Neuronal stem cell (in vitro differentiated cells): ENCODE data around the gene GRIK2.

ENCODE experiments used
- DNase-seq: peaks from one replicate; pipeline ENCODE4 v3.0.0-alpha.2; 2013; ENCODE audit warnings: low spot score
- H2AFZ ChIP-seq: one replicate; pipeline ENCODE4 v1.6.1; 2013; ENCODE audit warnings: mild to moderate bottlenecking, low read length, inconsistent platforms
- H2AK5ac ChIP-seq: 2 replicates; pipeline ENCODE4 v1.6.1; 2013; ENCODE audit warnings: low read depth, mild to moderate bottlenecking, inconsistent platforms, low read length, moderate library complexity, mixed read lengths
- H2BK120ac ChIP-seq: 2 replicates; pipeline ENCODE4 v1.6.1; 2013; ENCODE audit warnings: low read depth, mild to moderate bottlenecking, inconsistent platforms, low read length, moderate library complexity, mixed read lengths
- H2BK12ac ChIP-seq: one replicate; pipeline ENCODE4 v1.6.1; 2013; ENCODE audit warnings: low read length, inconsistent platforms
- H2BK15ac ChIP-seq: 2 replicates; pipeline ENCODE4 v1.6.1; 2013; ENCODE audit warnings: mild to moderate bottlenecking, low read length, inconsistent platforms, mixed read lengths
- H2BK5ac ChIP-seq: one replicate; pipeline ENCODE4 v1.6.1; 2013; ENCODE audit warnings: inconsistent platforms, mild to moderate bottlenecking, low read length, moderate library complexity
- H3K14ac ChIP-seq: one replicate; pipeline ENCODE4 v1.6.1; 2013; ENCODE audit warnings: low read length, inconsistent platforms
- H3K18ac ChIP-seq: 2 replicates; pipeline ENCODE4 v1.6.1; 2013; ENCODE audit warnings: low read length, inconsistent platforms
- H3K23ac ChIP-seq: 2 replicates; pipeline ENCODE4 v1.6.1; 2013; ENCODE audit warnings: low read depth, mild to moderate bottlenecking, mixed read lengths, low read length, inconsistent platforms; ENCODE audit not compliant: poor library complexity
- H3K27ac ChIP-seq: replicated peaks from 3 replicates; pipeline ENCODE4 v1.5.1; 2013; ENCODE audit warnings: low read length, inconsistent platforms
- H3K27me3 ChIP-seq, 3 experiments: 2 replicates each; pipeline ENCODE4 v1.6.1; 2013; ENCODE audit warnings: low read length in 3 of 3, mild to moderate bottlenecking in 2 of 3, inconsistent platforms in 1 of 3, low read depth in 1 of 3, mixed read lengths in 1 of 3, moderate library complexity in 1 of 3; ENCODE audit not compliant: control insufficient read depth in 3 of 3, insufficient read depth in 3 of 3
- H3K36me3 ChIP-seq, 2 donors: replicated peaks in 1 of 2; 2 replicates each; pipeline ENCODE4 v1.6.1; 2013; ENCODE audit warnings: low read length in 2 of 2; ENCODE audit not compliant: control insufficient read depth in 2 of 2, insufficient read depth in 2 of 2
- H3K4ac ChIP-seq: 2 replicates; pipeline ENCODE4 v1.6.1; 2013; ENCODE audit warnings: inconsistent platforms, mild to moderate bottlenecking, low read length, moderate library complexity
- H3K4me1 ChIP-seq, 2 donors: 1 replicate in 1 of 2; 2 replicates in 1 of 2; pipeline ENCODE4 v1.6.1; 2013; ENCODE audit warnings: low read length in 2 of 2, low read depth in 1 of 2; ENCODE audit not compliant: control insufficient read depth in 2 of 2, insufficient read depth in 1 of 2
- H3K4me2 ChIP-seq: one replicate; pipeline ENCODE4 v1.6.1; 2013; ENCODE audit warnings: mild to moderate bottlenecking, low read length, inconsistent platforms; ENCODE audit not compliant: insufficient read depth, poor library complexity, severe bottlenecking
- H3K4me3 ChIP-seq, 2 donors: 2 replicates each; pipeline ENCODE4 v1.5.1; 2013; ENCODE audit warnings: low read length in 2 of 2, mild to moderate bottlenecking in 2 of 2, inconsistent platforms in 1 of 2, moderate library complexity in 1 of 2
- H3K79me1 ChIP-seq: one replicate; pipeline ENCODE4 v1.6.1; 2013; ENCODE audit warnings: low read depth, mild to moderate bottlenecking, inconsistent platforms, low read length, moderate library complexity
- H3K9ac ChIP-seq: one replicate; pipeline ENCODE4 v1.6.1; 2013; ENCODE audit warnings: mild to moderate bottlenecking, low read depth, low read length, inconsistent platforms; ENCODE audit not compliant: poor library complexity
- H3K9me3 ChIP-seq, 2 donors: replicated peaks in 1 of 2; 2 replicates each; pipeline versions ENCODE3 to v1.6.1; 2013; ENCODE audit warnings: low read length in 2 of 2, mild to moderate bottlenecking in 2 of 2, inconsistent platforms in 1 of 2, low read depth in 1 of 2, mixed read lengths in 1 of 2, moderate library complexity in 1 of 2; ENCODE audit not compliant: control insufficient read depth in 2 of 2, insufficient read depth in 1 of 2
- H4K8ac ChIP-seq: one replicate; pipeline ENCODE4 v1.6.1; 2013; ENCODE audit warnings: low read depth, mild to moderate bottlenecking, inconsistent platforms, low read length, moderate library complexity
- H4K91ac ChIP-seq: one replicate; pipeline ENCODE4 v1.6.1; 2013; ENCODE audit warnings: low read length, low read depth, mild to moderate bottlenecking, inconsistent platforms; ENCODE audit not compliant: poor library complexity
- WGBS, 2 donors: extraction: QIAGEN DNeasy Blood & Tissue Kit; methylation state at CpG; one replicate each; pipeline ENCODE4 v1.1.7; 2013; ENCODE audit warnings: missing lambda C conversion rate in 2 of 2, mixed read lengths in 1 of 2; ENCODE audit not compliant: insufficient read length in 2 of 2, insufficient replicate concordance in 1 of 2; ENCODE audit errors: extremely low coverage in 2 of 2; 5-methylcytosine and 5-hydroxymethylcytosine counted together

GRIK2 gene

DNA sequence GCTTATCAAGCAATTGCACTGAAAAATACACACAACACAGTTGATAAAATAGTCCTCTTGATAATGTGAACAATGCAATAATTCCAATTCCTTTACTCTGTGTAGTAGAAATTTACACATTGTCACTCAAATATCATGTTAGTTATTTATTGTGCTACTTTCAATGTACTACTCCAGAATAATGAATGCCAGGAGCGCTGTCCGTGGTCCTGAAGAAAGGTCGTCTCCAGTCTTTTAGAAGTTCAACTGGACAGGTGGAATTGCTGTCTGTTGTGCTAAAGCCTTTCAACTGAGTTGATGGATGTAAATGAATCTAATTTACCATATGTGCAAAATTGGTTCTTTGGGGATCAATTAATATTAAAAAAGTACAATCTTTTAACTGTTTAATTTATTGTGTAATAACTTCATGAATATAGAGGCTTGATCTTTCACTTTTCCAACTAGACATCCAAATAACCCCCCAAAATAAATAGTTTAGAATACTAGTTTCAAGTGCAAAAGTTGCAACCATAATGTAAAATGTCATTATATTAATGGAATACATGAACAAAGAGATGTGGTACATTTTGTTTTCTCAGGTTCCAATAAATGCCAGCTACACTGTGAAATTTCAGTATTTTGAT, 3.2 kb downstream of the GRIK2 start:
- Histone ChIP-seq H3K4me1 (peaks cover 8 to 9% of the 10 kb centered on the region in 2 donors), H3K79me1 (no peaks in the 10 kb centered on the region), H3K36me3 (no peaks in the 10 kb centered on the region), H2BK120ac (no peak overlapping the region), H4K91ac (no peak overlapping the region), H3K14ac (no peak overlapping the region), H3K4me2 (no peak overlapping the region), H3K4ac (no peak overlapping the region), H3K9ac (no peak overlapping the region), H3K27ac (no peak overlapping the region), H2AFZ (no peak overlapping the region), H4K8ac (no peak overlapping the region), H2BK12ac (no peak overlapping the region), H3K18ac (no peak overlapping the region), H2AK5ac (no peak overlapping the region), H2BK5ac (no peak overlapping the region), H3K23ac (no peak overlapping the region), H3K27me3 (peaks cover 6 to 48% (median 25%) of the 10 kb centered on the region in 3 experiments), H3K9me3 (no peaks in the 10 kb centered on the region), H2BK15ac (no peak overlapping the region), H3K4me3 (no peak overlapping the region)
- peak; percentile 82 for DNase-seq
- no CpG with 5 or more reads among the region's 3 CpGs for WGBS, 2 donors

DNA sequence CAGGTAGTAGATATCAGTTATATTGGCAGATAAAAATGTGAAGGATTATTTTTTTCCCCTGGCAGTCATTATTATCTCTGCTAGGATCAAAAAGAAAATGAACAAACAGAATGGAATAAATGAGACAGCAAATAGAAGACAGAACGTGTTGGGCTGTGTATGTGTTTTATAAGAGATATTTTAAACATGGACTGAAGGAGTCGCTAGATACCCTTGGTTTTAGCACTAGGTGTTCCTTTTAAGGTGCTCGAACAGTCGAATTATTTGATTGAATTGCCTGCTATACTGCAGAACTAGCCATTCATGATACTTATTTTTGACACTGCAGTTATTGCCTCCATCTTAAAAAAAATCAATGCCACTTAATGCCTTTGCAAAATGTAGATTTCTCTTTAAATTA, 3.7 kb downstream of the GRIK2 start:
- Histone ChIP-seq H2BK5ac (no peak overlapping the region), H4K8ac (no peak overlapping the region), H4K91ac (no peak overlapping the region), H3K4me1 (peaks cover 7 to 9% of the 10 kb centered on the region in 2 donors), H3K14ac (no peak overlapping the region), H2BK15ac (no peak overlapping the region), H2BK12ac (no peak overlapping the region), H3K9me3 (no peaks in the 10 kb centered on the region), H2AFZ (no peak overlapping the region), H3K4ac (no peak overlapping the region), H3K18ac (no peak overlapping the region), H3K27ac (no peak overlapping the region), H3K27me3 (peaks cover 6 to 45% (median 21%) of the 10 kb centered on the region in 3 experiments), H2AK5ac (no peak overlapping the region), H3K4me3 (no peak overlapping the region), H3K23ac (no peak overlapping the region), H2BK120ac (no peak overlapping the region), H3K9ac (no peak overlapping the region), H3K79me1 (no peaks in the 10 kb centered on the region), H3K36me3 (no peaks in the 10 kb centered on the region), H3K4me2 (no peak overlapping the region)
- WGBS, 2 donors, result no CpG with 5 or more reads among the region's 4 CpGs
- DNase-seq, result no peak

- no peaks in the 10 kb centered on the region for H3K9me3 ChIP-seq
- peak overlapping the region; percentile 66 for H3K4me2 ChIP-seq
- H2BK120ac ChIP-seq, result no peak overlapping the region
- no peak overlapping the region for H3K4ac ChIP-seq
- peak overlapping the region; percentile 35 for H3K23ac ChIP-seq
- peak overlapping the region; percentile 58 for H3K18ac ChIP-seq
- peaks cover under 1 to 7% of the 10 kb centered on the region in 2 donors for H3K4me1 ChIP-seq
- H3K36me3 ChIP-seq, result no peaks in the 10 kb centered on the region
- H3K4me3 ChIP-seq, result peak overlapping the region in 1 of 2 donors; percentile 62
- H3K27ac ChIP-seq, result no peak overlapping the region
- H4K91ac ChIP-seq, result no peak overlapping the region
- no peak overlapping the region for H4K8ac ChIP-seq
- H2BK15ac ChIP-seq, result no peak overlapping the region
- H3K9ac ChIP-seq, result no peak overlapping the region
- H2BK5ac ChIP-seq, result no peak overlapping the region
- H2BK12ac ChIP-seq, result no peak overlapping the region
- H2AK5ac ChIP-seq, result no peak overlapping the region
- H2AFZ ChIP-seq, result no peak overlapping the region
- H3K79me1 ChIP-seq, result no peaks in the 10 kb centered on the region
- no peak for DNase-seq
- no CpG with 5 or more reads among the region's 43 CpGs for WGBS, 2 donors
- no peak overlapping the region for H3K14ac ChIP-seq
- peaks cover 3 to 30% (median 8%) of the 10 kb centered on the region in 3 experiments for H3K27me3 ChIP-seq
Measured at GRCh38 chr6:101398716-101399615, 5.5 kb downstream of the GRIK2 start.

DNA sequence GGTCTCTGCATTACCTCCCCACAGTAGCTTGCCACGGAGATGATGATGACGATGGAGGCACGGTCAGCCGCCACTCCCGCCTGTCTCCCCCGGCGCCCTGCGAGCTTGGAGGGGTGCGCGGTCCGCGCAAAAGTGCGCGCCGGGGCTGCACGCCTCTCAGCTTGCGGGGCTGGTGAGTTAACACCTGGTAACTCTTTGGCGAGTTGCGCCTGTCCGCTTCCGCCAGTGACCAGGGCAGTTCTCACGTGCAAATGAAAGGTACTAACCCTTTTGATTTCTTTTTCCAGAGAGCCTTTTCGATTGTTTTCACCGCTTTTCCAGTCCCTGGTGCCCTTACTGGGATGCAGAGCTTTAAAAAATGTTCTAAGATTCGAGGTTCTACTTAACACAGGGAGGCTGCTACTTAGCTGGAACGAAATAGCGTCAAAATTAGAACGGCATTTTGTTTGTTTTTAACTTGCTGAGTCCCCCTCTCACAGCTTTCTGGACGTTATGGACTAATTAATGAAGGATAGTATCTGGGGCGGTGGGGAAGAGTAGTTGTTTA, 6.2 kb downstream of the GRIK2 start:
- Histone ChIP-seq H3K18ac (no peak overlapping the region), H2BK12ac (peak overlapping the region; percentile 5), H3K27ac (no peak overlapping the region), H3K14ac (no peak overlapping the region), H3K27me3 (peaks cover 0 to 27% (median under 1%) of the 10 kb centered on the region in 3 experiments), H3K4me2 (peak overlapping the region; percentile 66), H2BK5ac (no peak overlapping the region), H3K9me3 (no peaks in the 10 kb centered on the region), H3K36me3 (no peaks in the 10 kb centered on the region), H2BK120ac (no peak overlapping the region), H3K4me1 (peaks cover 0 to 7% of the 10 kb centered on the region in 2 donors), H2AFZ (no peak overlapping the region), H3K23ac (peak overlapping the region; percentile 35), H3K79me1 (no peaks in the 10 kb centered on the region), H4K8ac (no peak overlapping the region), H3K9ac (no peak overlapping the region), H3K4ac (no peak overlapping the region), H3K4me3 (peak overlapping the region in 1 of 2 donors; percentile 37), H2BK15ac (no peak overlapping the region), H4K91ac (no peak overlapping the region), H2AK5ac (no peak overlapping the region)
- no peak for DNase-seq
- no CpG with 5 or more reads among the region's 30 CpGs for WGBS, 2 donors
